Activated naive CD8-positive, alpha-beta T cell (primary cell): ENCODE data around the gene CEP97.
"Not testable (repeated sequence)": the region's sequence is repeated elsewhere in the genome, so short reads cannot be mapped to it uniquely, and the experiment has no call there.

Experiments used
- H3K27ac Mint-ChIP-seq: one replicate; pipeline ENCODE4 v1.8.0; 2021; ENCODE audit warnings: mixed read lengths
- H3K27me3 Mint-ChIP-seq: one replicate; pipeline ENCODE4 v1.8.0; 2021; ENCODE audit warnings: mixed read lengths
- H3K36me3 Mint-ChIP-seq: one replicate; pipeline ENCODE4 v1.8.0; 2021; ENCODE audit warnings: mixed read lengths
- H3K4me1 Mint-ChIP-seq: one replicate; pipeline ENCODE4 v1.8.0; 2021; ENCODE audit warnings: low read depth, mixed read lengths
- H3K4me3 Mint-ChIP-seq: one replicate; pipeline ENCODE4 v1.8.0; 2021; ENCODE audit warnings: mild to moderate bottlenecking, mixed read lengths
- H3K9me3 Mint-ChIP-seq: one replicate; pipeline ENCODE4 v1.8.0; 2021; ENCODE audit warnings: low read depth, mixed read lengths

Gene CEP97

GRCh38 chr3:101691685-101692671 is 32.4 kb upstream of the CEP97 start:
- H3K4me3 Mint-ChIP-seq, H3K27me3 Mint-ChIP-seq, H3K9me3 Mint-ChIP-seq, H3K36me3 Mint-ChIP-seq: not testable (repeated sequence)
- Mint-ChIP-seq H3K4me1 (peaks cover 22% of the 10 kb centered on the region), H3K27ac (peak overlapping the region; percentile 28)

GRCh38 chr3:101693540-101693939 is 30.9 kb upstream of the CEP97 start:
- H3K4me3 Mint-ChIP-seq, H3K27ac Mint-ChIP-seq, H3K36me3 Mint-ChIP-seq, H3K9me3 Mint-ChIP-seq, H3K27me3 Mint-ChIP-seq: not testable (repeated sequence)
- peaks cover 14% of the 10 kb centered on the region for H3K4me1 Mint-ChIP-seq

- H3K4me3 Mint-ChIP-seq, H3K27ac Mint-ChIP-seq, H3K4me1 Mint-ChIP-seq, H3K9me3 Mint-ChIP-seq, H3K36me3 Mint-ChIP-seq, H3K27me3 Mint-ChIP-seq: not testable (repeated sequence)
Observed at GRCh38 chr3:101694836-101695235, 29.6 kb upstream of the CEP97 start.

GRCh38 chr3:101695779-101696372 is 28.5 kb upstream of the CEP97 start:
- Mint-ChIP-seq H3K4me3 (no peak overlapping the region), H3K36me3 (no peaks in the 10 kb centered on the region), H3K4me1 (peaks cover 5% of the 10 kb centered on the region), H3K27ac (no peak overlapping the region), H3K27me3 (no peaks in the 10 kb centered on the region), H3K9me3 (no peaks in the 10 kb centered on the region)

- Mint-ChIP-seq H3K27me3 (no peaks in the 10 kb centered on the region), H3K9me3 (no peaks in the 10 kb centered on the region), H3K4me1 (no peaks in the 10 kb centered on the region), H3K4me3 (no peak overlapping the region), H3K36me3 (peaks cover 2% of the 10 kb centered on the region), H3K27ac (no peak overlapping the region)
Observed at GRCh38 chr3:101701696-101702634, 22.4 kb upstream of the CEP97 start.

- H3K9me3 Mint-ChIP-seq, result no peaks in the 10 kb centered on the region
- no peak overlapping the region for H3K4me3 Mint-ChIP-seq
- no peak overlapping the region for H3K27ac Mint-ChIP-seq
- peaks cover 2% of the 10 kb centered on the region for H3K36me3 Mint-ChIP-seq
- no peaks in the 10 kb centered on the region for H3K4me1 Mint-ChIP-seq
- no peaks in the 10 kb centered on the region for H3K27me3 Mint-ChIP-seq
Observed at GRCh38 chr3:101702726-101703125, 21.7 kb upstream of the CEP97 start.

GRCh38 chr3:101703169-101703568 is 21.2 kb upstream of the CEP97 start:
- no peak overlapping the region for H3K27ac Mint-ChIP-seq
- H3K27me3 Mint-ChIP-seq, result no peaks in the 10 kb centered on the region
- no peaks in the 10 kb centered on the region for H3K4me1 Mint-ChIP-seq

GRCh38 chr3:101704639-101705038 is 19.8 kb upstream of the CEP97 start:
- H3K4me3 Mint-ChIP-seq, H3K36me3 Mint-ChIP-seq, H3K27me3 Mint-ChIP-seq, H3K4me1 Mint-ChIP-seq, H3K27ac Mint-ChIP-seq, H3K9me3 Mint-ChIP-seq: not testable (repeated sequence)

More at GRCh38 chr3:101703169-101703568, 21.2 kb upstream of the CEP97 start:
- Mint-ChIP-seq H3K36me3 (peaks cover 2% of the 10 kb centered on the region), H3K4me3 (no peak overlapping the region), H3K9me3 (no peaks in the 10 kb centered on the region)

- no peaks in the 10 kb centered on the region for H3K9me3 Mint-ChIP-seq
- H3K27me3 Mint-ChIP-seq, result no peaks in the 10 kb centered on the region
- H3K4me3 Mint-ChIP-seq, result no peak overlapping the region
- H3K4me1 Mint-ChIP-seq, result no peaks in the 10 kb centered on the region
- H3K27ac Mint-ChIP-seq, result no peak overlapping the region
- H3K36me3 Mint-ChIP-seq, result no peaks in the 10 kb centered on the region
Observed at GRCh38 chr3:101709126-101709525, 15.3 kb upstream of the CEP97 start.

GRCh38 chr3:101718455-101718854 is 6.0 kb upstream of the CEP97 start:
- Mint-ChIP-seq H3K36me3 (no peaks in the 10 kb centered on the region), H3K4me1 (peaks cover 27% of the 10 kb centered on the region), H3K27ac (no peak overlapping the region), H3K27me3 (no peaks in the 10 kb centered on the region), H3K4me3 (no peak overlapping the region), H3K9me3 (no peaks in the 10 kb centered on the region)

GRCh38 chr3:101719604-101720185 is 4.7 kb upstream of the CEP97 start:
- no peaks in the 10 kb centered on the region for H3K27me3 Mint-ChIP-seq
- peaks cover 34% of the 10 kb centered on the region for H3K4me1 Mint-ChIP-seq
- H3K27ac Mint-ChIP-seq, result peak overlapping the region; percentile 16
- no peak overlapping the region for H3K4me3 Mint-ChIP-seq
- no peaks in the 10 kb centered on the region for H3K36me3 Mint-ChIP-seq
- H3K9me3 Mint-ChIP-seq, result no peaks in the 10 kb centered on the region

- Mint-ChIP-seq H3K4me3 (peak overlapping the region; percentile 55), H3K4me1 (peaks cover 40% of the 10 kb centered on the region), H3K27me3 (no peaks in the 10 kb centered on the region), H3K27ac (peak overlapping the region; percentile 90), H3K9me3 (no peaks in the 10 kb centered on the region), H3K36me3 (no peaks in the 10 kb centered on the region)
Observed at GRCh38 chr3:101720851-101721840, 3.3 kb upstream of the CEP97 start.

GRCh38 chr3:101722394-101723173 is 1.8 kb upstream of the CEP97 start:
- Mint-ChIP-seq H3K9me3 (no peaks in the 10 kb centered on the region), H3K27ac (peak overlapping the region; percentile 90), H3K36me3 (peaks cover under 1% of the 10 kb centered on the region), H3K4me1 (peaks cover 42% of the 10 kb centered on the region), H3K27me3 (no peaks in the 10 kb centered on the region), H3K4me3 (peak overlapping the region; percentile 3)
